ENCODE results near the gene SSX7.
"Not testable (repeated sequence)": the region's sequence is repeated elsewhere in the genome, so short reads cannot be mapped to it uniquely, and the experiment has no call there.

Gene SSX7, protein sequence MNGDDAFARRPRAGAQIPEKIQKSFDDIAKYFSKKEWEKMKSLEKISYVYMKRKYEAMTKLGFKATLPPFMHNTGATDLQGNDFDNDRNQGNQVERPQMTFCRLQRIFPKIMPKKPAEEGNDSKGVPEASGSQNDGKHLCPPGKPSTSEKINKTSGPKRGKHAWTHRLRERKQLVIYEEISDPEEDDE

DNA sequence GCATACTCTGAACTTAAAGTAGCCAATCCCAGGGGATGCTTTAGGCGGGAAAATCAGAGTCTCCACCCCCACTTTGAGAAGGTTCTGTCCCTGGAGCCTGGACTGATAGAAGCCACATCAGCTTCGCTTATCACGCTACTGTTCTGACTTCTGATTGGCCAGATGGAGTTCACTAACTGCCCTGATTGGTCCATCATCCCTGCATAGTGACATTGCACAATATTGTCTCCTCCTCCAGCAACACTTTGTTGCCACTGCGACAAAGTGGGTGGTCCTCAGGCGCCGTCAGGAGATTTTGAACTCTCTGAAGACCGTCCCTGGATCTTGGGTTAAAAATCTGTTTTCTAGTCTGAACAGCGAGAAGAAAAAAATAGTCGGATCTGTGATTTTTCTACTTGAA, at the start of gene SSX7:
Gene SSX7 (minus strand): TSS at position 101 of the 400 bp plus-strand sequence. CDS start 1,428 bp downstream, outside the sequence.
- not testable (repeated sequence) for DNase-seq

DNA sequence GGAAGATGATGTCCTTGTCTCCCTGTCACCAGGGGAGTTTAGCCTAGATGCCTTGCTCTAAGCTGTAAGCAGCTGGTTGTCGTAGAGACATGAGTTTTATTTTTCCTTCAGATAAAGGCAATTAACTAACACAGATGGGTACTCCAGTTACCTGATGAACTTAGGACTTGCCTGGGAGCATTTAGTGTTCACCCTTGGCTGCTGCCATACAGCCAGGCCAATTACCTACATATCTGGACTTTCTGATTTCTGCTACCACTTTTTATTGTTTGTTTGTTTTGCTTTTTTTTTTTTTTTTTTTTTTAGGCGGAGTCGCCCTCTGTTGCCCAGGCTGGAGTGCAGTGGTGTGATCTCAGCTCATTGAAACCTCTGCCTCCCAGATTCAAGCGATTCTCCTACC, 37.3 kb upstream of the SSX7 start:
- DNase-seq: not testable (repeated sequence)

DNA sequence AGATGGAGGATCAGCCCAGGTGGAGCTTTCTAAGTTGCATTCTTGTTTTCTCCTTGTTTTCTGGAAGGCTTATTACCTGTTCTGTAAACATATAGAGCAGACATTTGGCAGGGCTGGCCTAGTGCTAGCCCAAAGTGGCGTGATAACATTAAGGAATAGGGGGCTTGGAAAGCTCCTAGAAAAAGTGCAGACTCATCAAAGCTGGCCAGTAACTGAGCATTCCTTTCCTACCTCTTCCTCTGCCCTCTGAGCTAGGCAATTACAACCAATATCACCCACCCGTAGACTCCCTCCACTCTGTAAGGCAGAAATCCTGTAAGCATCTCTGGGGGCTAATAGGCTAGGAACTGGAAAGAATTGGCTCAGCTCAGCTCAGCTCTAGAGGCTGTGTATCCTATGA, 7.5 kb upstream of the SSX7 start:
- DNase-seq: not testable (repeated sequence)

DNA sequence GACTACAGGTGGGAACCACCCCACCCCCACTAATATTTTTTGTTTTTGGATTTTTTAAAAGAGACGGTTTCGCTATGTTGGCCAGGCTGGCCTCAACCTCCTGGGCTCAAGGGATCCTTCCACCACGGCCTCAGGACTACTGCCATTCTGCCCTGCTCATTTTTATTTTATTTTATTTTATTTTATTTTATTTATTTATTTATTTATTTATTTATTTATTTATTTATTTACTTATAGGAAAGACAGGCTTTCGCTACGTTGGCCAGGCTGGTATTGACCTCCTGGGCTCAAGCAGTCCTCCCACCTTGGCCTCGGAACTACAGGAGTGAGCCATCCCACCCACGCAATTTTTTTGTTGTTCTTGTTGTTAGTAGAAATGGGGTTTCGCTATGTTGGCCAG, 775 bp upstream of the SSX7 start:
- DNase-seq: not testable (repeated sequence)

DNA sequence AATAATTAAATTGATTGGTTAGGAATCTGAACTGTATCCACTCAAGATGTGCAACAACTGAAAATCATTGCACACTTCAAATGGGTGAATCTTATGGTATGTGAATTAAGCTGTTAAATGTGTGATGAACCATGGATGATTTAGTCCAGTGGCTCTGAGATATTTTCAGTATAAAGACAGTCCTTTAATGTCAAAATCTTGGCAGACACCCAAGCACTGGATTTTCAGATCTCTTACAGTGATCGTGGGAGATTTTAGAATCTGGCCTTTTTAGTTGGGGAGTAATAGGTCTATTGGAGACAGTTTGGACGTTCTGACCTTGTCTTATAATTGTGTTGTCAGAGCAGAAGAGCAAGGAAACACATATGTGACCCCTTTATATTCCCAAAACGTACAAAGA, 4.0 kb downstream of the SSX7 start:
- not testable (repeated sequence) for DNase-seq

DNA sequence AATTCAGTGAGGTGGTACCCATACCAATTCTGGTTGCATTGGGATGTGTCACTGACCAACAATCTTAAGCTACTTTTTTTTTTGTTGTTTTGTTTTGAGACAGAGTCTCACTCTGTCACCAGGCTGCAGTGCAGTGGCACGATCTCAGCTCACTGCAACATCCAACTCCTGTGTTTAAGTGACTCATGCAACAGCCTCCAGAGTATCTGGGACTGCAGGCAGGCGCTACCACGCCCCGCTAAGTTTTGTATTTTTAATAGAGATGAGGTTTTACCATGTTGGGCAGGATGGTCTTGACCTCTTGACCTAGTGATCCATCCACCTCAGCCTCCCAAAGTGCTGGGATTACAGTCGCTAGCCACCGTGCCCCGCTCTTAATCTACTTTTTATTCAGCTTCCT, 5.7 kb downstream of the SSX7 start:
- not testable (repeated sequence) for DNase-seq

DNA sequence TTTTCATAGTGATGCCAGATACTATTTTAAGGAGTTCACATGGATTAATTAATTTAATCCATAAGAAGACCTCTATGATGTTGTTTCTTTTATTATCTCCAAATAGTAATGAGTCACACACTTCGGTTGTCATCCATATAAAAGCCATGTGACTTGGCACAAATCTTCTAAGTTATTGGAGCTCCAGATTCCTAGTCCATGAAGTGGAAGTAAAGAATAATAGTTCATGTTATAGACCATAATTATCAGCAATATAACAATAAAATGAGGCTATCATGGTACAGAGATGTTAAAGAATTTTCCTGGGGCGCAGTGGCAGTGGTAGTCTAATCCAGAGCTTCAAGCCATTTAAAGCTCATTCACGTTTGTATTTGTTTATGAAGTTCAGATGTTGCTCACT, 26.2 kb downstream of the SSX7 start:
- not testable (repeated sequence) for DNase-seq

DNA sequence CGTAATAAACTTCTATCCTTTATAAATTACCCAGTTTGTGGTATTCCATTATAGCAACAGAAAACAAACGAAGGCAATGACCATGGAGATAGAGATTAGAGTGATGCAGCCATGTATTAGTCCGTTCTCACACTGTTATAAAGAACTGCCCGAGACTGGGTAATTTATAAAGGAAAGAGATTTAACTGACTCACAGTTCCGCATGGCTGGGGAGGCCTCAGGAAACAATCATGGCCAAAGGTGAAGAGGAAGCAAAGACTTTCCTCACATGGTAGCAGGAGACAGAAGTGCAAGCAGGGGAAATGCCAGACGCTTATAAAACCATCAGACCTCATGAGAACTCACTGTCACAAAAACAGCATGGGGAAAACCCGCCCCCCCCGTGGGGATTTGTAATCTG, 34.0 kb downstream of the SSX7 start:
- DNase-seq: not testable (repeated sequence)

DNA sequence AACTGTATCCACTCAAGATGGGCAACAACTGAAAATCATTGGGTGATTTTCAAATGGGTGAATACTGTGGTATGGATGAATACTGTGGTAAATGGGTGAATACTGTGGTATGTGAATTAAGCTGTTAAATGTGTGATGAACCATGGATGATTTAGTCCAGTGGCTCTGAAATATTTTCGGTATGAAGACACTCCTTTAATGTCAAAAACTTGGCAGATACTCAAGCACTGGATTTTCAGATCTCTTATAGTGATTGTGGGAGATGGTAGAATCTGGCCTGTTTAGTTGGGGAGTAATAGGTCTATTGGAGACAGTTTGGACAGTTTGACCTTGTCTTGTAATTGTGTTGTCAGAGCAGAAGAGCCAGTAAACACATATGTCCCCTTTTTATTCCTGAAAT, 45.7 kb downstream of the SSX7 start:
- DNase-seq: no peak

DNA sequence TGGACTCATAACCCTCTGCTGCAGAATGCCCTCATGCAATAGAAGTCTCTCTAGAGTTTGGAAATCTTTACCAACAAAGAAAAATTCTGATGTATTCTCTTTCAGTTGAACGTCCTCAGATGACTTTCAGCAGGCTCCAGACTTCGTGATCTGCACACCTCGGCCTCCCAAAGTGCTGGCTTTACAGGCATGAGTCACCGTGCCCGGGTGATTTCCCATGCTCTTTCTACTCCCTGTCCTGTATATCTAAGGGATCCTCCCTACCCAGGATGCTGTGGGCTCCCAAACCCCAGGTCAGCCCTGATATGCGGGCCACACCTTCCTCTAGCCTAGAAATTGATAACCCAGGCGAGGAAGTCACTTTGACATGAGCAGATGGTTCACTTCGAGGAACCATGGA, 51.5 kb downstream of the SSX7 start:
- not testable (repeated sequence) for DNase-seq

DNA sequence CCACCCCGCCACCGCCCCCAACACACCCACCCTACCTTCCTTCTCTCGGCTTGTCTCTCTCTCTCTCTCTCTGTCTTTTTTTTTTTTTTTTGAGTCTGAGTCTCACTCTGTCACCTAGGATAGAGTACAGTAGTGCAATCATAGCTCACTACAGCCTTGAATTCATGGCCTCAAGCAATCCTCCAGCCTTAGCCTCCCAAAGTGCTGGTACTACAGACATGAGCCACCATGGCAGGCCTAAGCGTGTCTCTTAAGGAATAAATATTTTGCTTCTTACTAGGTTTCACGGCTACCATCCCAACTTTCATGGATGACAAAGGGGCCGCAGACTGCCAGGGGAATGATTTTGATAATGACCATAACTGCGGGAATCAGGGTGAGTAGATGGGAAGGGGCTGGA, 55.8 kb downstream of the SSX7 start:
- no peak for DNase-seq

DNA sequence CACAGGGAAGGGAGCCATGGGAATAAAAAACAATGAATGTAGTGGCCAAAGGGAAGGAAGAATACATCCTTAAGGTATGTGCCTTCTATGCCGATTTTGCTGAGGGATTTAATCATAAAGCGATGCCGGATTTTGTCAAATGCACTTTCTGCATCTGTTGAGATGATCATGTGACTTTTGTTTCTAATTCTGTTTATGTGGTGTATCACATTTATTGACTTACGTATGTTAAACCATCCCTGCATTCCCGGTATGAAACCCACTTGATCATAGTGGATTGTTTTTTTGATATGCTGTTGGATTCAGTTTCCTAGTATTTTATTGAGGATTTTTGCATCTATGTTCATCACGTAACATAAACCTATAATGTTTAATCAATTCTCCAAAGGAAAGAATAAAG, 60.0 kb downstream of the SSX7 start:
- DNase-seq: no peak

All from DMS79 (cell line).